HepG2 (cell line): Measurements from ENCODE around the gene ZIC4. TPM values are rescaled to one million over a fixed set of nuclear protein-coding genes. Genes with fewer than 3 reads are reported as not detected.
A peak's percentile ranks its signal among the peaks of the same experiment; 100 is the strongest.

ENCODE experiments used
- ATAC-seq: fragments of 200-7000 bp; cut with Tn5 transposase; 3 replicates; pipeline ENCODE4 v1.9.1; 2020; ENCODE audit warnings: mild to moderate bottlenecking, moderate library complexity
- BruUV-seq: library from RNA; stranded (reverse); fragments of 400-500 nt; replicated peaks from 2 replicates; lab custom pipeline; 2021; lab: Mats Ljungman, UMichigan
- CTCF ChIA-PET: fragments of 300-600 bp; formaldehyde crosslinking; extraction: SDS; loops from one replicate; lab custom pipeline; 2021; ENCODE audit warnings: low total read pairs, inconsistent platforms, low intra/inter-chr PET ratio; lab: Yijun Ruan, JAX
- POLR2A ChIA-PET: fragments of 350-600 bp; sonication (Branson Sonifier 250); formaldehyde crosslinking; loops from one replicate; lab custom pipeline; 2020; ENCODE audit warnings: antibody characterized with exemption, inconsistent platforms; lab: Yijun Ruan, JAX
- DNase-seq: peaks from one replicate; pipeline ENCODE4 v3.0.0-alpha.2; 2015; ENCODE audit warnings: low spot score
- FAIRE-seq: peaks from 3 replicates; lab custom pipeline; 2011; peaks lifted over from hg19 to GRCh38; lab: Jason Lieb, UNC
- H2AFZ ChIP-seq: one replicate; pipeline ENCODE4 v1.6.1; 2011; ENCODE audit warnings: low read length, inconsistent platforms
- H3K27ac ChIP-seq: fragments of 300-600 bp; 3 replicates; pipeline ENCODE4 v1.8.0; 2011; ENCODE audit warnings: mixed run types, mild to moderate bottlenecking, mixed read lengths, low read length, inconsistent platforms; ENCODE audit not compliant: insufficient read depth; ENCODE audit errors: extremely low read length
- H3K27me3 ChIP-seq, 2 experiments: fragments of 200-600 bp in 1 of 2; 2 replicates in 1 of 2; 3 replicates in 1 of 2; pipeline versions ENCODE4 v1.6.0 to v1.8.0; 2011; ENCODE audit warnings: low read length in 2 of 2, mild to moderate bottlenecking in 2 of 2, moderate library complexity in 2 of 2, inconsistent platforms in 1 of 2; ENCODE audit not compliant: insufficient read depth in 2 of 2, control insufficient read depth in 1 of 2
- H3K36me3 ChIP-seq, 2 experiments: fragments of 200-600 bp in 1 of 2; replicated peaks in 1 of 2; 2 replicates in 1 of 2; 3 replicates in 1 of 2; pipeline versions ENCODE4 v1.5.1 to v1.8.0; 2011; ENCODE audit warnings: low read length in 2 of 2, inconsistent platforms in 1 of 2; ENCODE audit not compliant: insufficient read depth in 2 of 2, control insufficient read depth in 1 of 2
- H3K4me1 ChIP-seq: 2 replicates; pipeline ENCODE4 v1.5.1; 2012; ENCODE audit warnings: low read length, inconsistent platforms; ENCODE audit not compliant: insufficient read depth
- H3K4me2 ChIP-seq: 2 replicates; pipeline ENCODE4 v1.6.0; 2011; ENCODE audit warnings: low read depth, low read length, inconsistent platforms
- H3K4me3 ChIP-seq, 3 experiments: fragments of 200-600 bp in 1 of 3; sonication (generic), shearing (Covaris generic) in 1 of 3; replicated peaks in 1 of 3; 2 replicates each; pipeline ENCODE4 v1.5.1; 2011 to 2016; ENCODE audit warnings: low read length in 3 of 3, inconsistent platforms in 2 of 3, low read depth in 2 of 3, mild to moderate bottlenecking in 2 of 3, control low read depth in 1 of 3, mixed read lengths in 1 of 3; ENCODE audit not compliant: insufficient read depth in 1 of 3
- H3K79me2 ChIP-seq: one replicate; pipeline ENCODE4 v1.6.1; 2011; ENCODE audit warnings: low read length, inconsistent platforms; ENCODE audit not compliant: insufficient read depth
- H3K9ac ChIP-seq: 2 replicates; pipeline ENCODE4 v1.6.0; 2011; ENCODE audit warnings: mild to moderate bottlenecking, low read depth, low read length, inconsistent platforms; ENCODE audit not compliant: insufficient read depth
- H3K9me3 ChIP-seq: 2 replicates; pipeline ENCODE4 v1.5.1; 2012; ENCODE audit warnings: mild to moderate bottlenecking, low read length
- H4K20me1 ChIP-seq: 2 replicates; pipeline ENCODE4 v1.6.0; 2011; ENCODE audit warnings: inconsistent platforms, mild to moderate bottlenecking, low read length, moderate library complexity; ENCODE audit not compliant: insufficient read depth
- CENPBD1 ChIP-seq: sonication (generic); formaldehyde crosslinking; IDR thresholded peaks from 2 replicates; pipeline ENCODE4 v1.8.0; 2022; ENCODE audit warnings: missing genetic modification reagents, low read depth, mild to moderate bottlenecking, borderline replicate concordance
- HOMEZ ChIP-seq: IDR thresholded peaks from 2 replicates; pipeline ENCODE4 v1.6.1; 2016; ENCODE audit warnings: low read depth
- JUND ChIP-seq: sonication (generic); formaldehyde crosslinking; IDR thresholded peaks from 2 replicates; pipeline ENCODE4 v1.8.0; 2022; ENCODE audit warnings: mild to moderate bottlenecking, missing genetic modification reagents
- KDM5B ChIP-seq: sonication (generic); formaldehyde crosslinking; IDR thresholded peaks from 2 replicates; pipeline ENCODE4 v1.4.0; 2020; ENCODE audit warnings: missing genetic modification reagents, mild to moderate bottlenecking, borderline replicate concordance
- KMT2B ChIP-seq: IDR thresholded peaks from 2 replicates; pipeline ENCODE4 v1.6.1; 2016; ENCODE audit warnings: missing genetic modification reagents, missing compliant biosample characterization
- SALL1 ChIP-seq: sonication (generic); formaldehyde crosslinking; IDR thresholded peaks from 2 replicates; pipeline ENCODE4 v1.8.0; 2022; ENCODE audit warnings: mild to moderate bottlenecking, missing genetic modification reagents
- SCMH1 ChIP-seq: sonication (generic); formaldehyde crosslinking; IDR thresholded peaks from 2 replicates; pipeline ENCODE4 v1.9.0; 2021; ENCODE audit warnings: missing genetic modification reagents, mild to moderate bottlenecking, borderline replicate concordance
- ZBTB43 ChIP-seq: sonication (generic); formaldehyde crosslinking; conservative IDR thresholded peaks from 2 replicates; pipeline ENCODE4 v1.4.0; 2020; ENCODE audit warnings: missing genetic modification reagents
- ZNF263 ChIP-seq: sonication (generic); formaldehyde crosslinking; IDR thresholded peaks from 2 replicates; pipeline ENCODE4 v1.4.0; 2020; ENCODE audit warnings: missing genetic modification reagents
- ZNF34 ChIP-seq: sonication (generic); formaldehyde crosslinking; IDR thresholded peaks from 2 replicates; pipeline ENCODE4 v1.4.0; 2020; ENCODE audit warnings: mild to moderate bottlenecking, missing genetic modification reagents, borderline replicate concordance
- ZNF367 ChIP-seq: sonication (generic); formaldehyde crosslinking; IDR thresholded peaks from 2 replicates; pipeline ENCODE4 v1.4.0; 2020; ENCODE audit warnings: missing genetic modification reagents, borderline replicate concordance
- ZNF713 ChIP-seq: sonication (generic); formaldehyde crosslinking; IDR thresholded peaks from 2 replicates; pipeline ENCODE4 v1.4.0; 2020; ENCODE audit warnings: mild to moderate bottlenecking, missing genetic modification reagents
- ZNF850 ChIP-seq: sonication (generic); formaldehyde crosslinking; conservative IDR thresholded peaks from 2 replicates; pipeline ENCODE4 v1.9.0; 2021; ENCODE audit warnings: mild to moderate bottlenecking, missing genetic modification reagents
- ZNF879 ChIP-seq: sonication (generic); formaldehyde crosslinking; IDR thresholded peaks from 2 replicates; pipeline ENCODE4 v1.8.1; 2023; ENCODE audit warnings: missing genetic modification reagents
- WGBS: methylation state at CpG from one replicate; pipeline ENCODE4 v1.1.6; 2017; ENCODE audit warnings: low lambda C conversion rate; 5-methylcytosine and 5-hydroxymethylcytosine counted together
- in situ Hi-C: cut with HindIII; loops from 2 replicates; pipeline ENCODE4 v1.10.0; 2017; ENCODE audit warnings: low pct_unique_long_range_greater_than_20kb; ENCODE audit not compliant: extremely low pct_ligation_motif_present
- intact Hi-C: fragments of 100-400 bp; cut with micrococcal nuclease; formaldehyde crosslinking; loops from one replicate; pipeline ENCODE4 v1.10.0; 2022; ENCODE audit not compliant: unreplicated experiment
- polyA plus RNA-seq, 8 experiments: library from polyadenylated mRNA; depleted of rRNA in 3 of 8; stranded (reverse) in 7 of 8; unstranded in 1 of 8; fragments of >200 nt; fragmentation: Illumina TruSeq in 4 of 8; extraction: Trizol in 4 of 8; gene quantifications; 2 replicates each; pipeline versions ENCODE4 v1.2.1 to v1.2.3, GENCODE V29; 2011 to 2016; ENCODE audit warnings: low read depth in 4 of 8, missing spikeins in 1 of 8, mixed read lengths in 1 of 8; ENCODE audit not compliant: insufficient read depth in 1 of 8
- total RNA-seq, 5 experiments: library from RNA; depleted of rRNA; stranded (reverse); fragments of >200 nt; fragmentation: Illumina TruSeq; extraction: Trizol; gene quantifications; 2 replicates each; pipeline ENCODE4 v1.2.3, GENCODE V29; 2016; ENCODE audit warnings: low read depth in 1 of 5

The ZIC4 gene
- total and polyA plus RNA-seq, 2 of the 13 experiments (the other 11 are each of a cell fraction or from before 2014, with no cell fraction given), result not detected

- Histone ChIP-seq H3K9me3 (no peaks in the 10 kb centered on the region), H3K4me3 (no peak overlapping the region), H3K9ac (no peak overlapping the region), H3K4me2 (peak overlapping the region; percentile 59), H4K20me1 (no peaks in the 10 kb centered on the region), H3K4me1 (peaks cover 18% of the 10 kb centered on the region), H3K36me3 (no peaks in the 10 kb centered on the region), H2AFZ (no peak overlapping the region), H3K27ac (no peak overlapping the region), H3K27me3 (peaks cover 0 to 9% of the 10 kb centered on the region in 2 experiments; a peak in 2 of 5 replicates), H3K79me2 (no peaks in the 10 kb centered on the region)
- WGBS, result 19% methylated on average over 2 of the region's 2 CpGs
- DNase-seq (no peak), FAIRE-seq (no peak), ATAC-seq (no peak)
- intact Hi-C loops, result loop anchor here (5.0 to 10.0 kb wide), 3 partner anchors 247 to 1213 kb away; no protein-coding TSS in a partner anchor
- TF ChIP-seq ZNF263 (CRISPR knock-in tag), result no peak
- TF ChIP-seq SALL1 (CRISPR knock-in tag), result no peak
- no peak for TF ChIP-seq ZBTB43 (CRISPR knock-in tag)
- no peak for TF ChIP-seq HOMEZ (CRISPR knock-in tag)
- no peak for TF ChIP-seq CENPBD1 (CRISPR knock-in tag)
- TF ChIP-seq KDM5B (CRISPR knock-in tag), result no peak
- no peak for TF ChIP-seq ZNF850
- no peak for TF ChIP-seq KMT2B
- TF ChIP-seq ZNF879, result no peak
- no peak for TF ChIP-seq ZNF34
- TF ChIP-seq SCMH1 (CRISPR knock-in tag), result no peak
- TF ChIP-seq ZNF367 (CRISPR knock-in tag), result no peak
- no peak for TF ChIP-seq ZNF713 (CRISPR knock-in tag)
- TF ChIP-seq JUND (CRISPR knock-in tag), result no peak
- POLR2A ChIA-PET, result no interaction called here
- CTCF ChIA-PET, result no interaction called here
- no TSS peak for BruUV-seq
- in situ Hi-C loops, result no loop called here
Measured at GRCh38 chr3:147368151-147368550, 38.2 kb downstream of the ZIC4 start.
